Osteoblast (primary cell): Measurements from ENCODE around the gene PLXNA2. TPM values are rescaled to one million over a fixed set of nuclear protein-coding genes. Genes with fewer than 3 reads are reported as not detected.

Source experiments
- DNase-seq: peaks from one replicate; pipeline ENCODE4 v3.0.0; 2011; ENCODE audit warnings: low spot score, mixed read lengths; ENCODE audit not compliant: insufficient read length; ENCODE audit errors: missing footprints
- H2AFZ ChIP-seq: 2 replicates; pipeline ENCODE4 v1.6.0; 2011; ENCODE audit warnings: mild to moderate bottlenecking, low read length
- H3K27ac ChIP-seq: 2 replicates; pipeline ENCODE4 v1.5.1; 2011; ENCODE audit warnings: mild to moderate bottlenecking, low read depth, low read length, moderate library complexity
- H3K27me3 ChIP-seq: 2 replicates; pipeline ENCODE4 v1.6.0; 2012; ENCODE audit warnings: mild to moderate bottlenecking, control low read depth, inconsistent platforms, low read length, moderate library complexity; ENCODE audit not compliant: insufficient read depth
- H3K36me3 ChIP-seq: 2 replicates; pipeline ENCODE4 v1.5.1; 2011; ENCODE audit warnings: mild to moderate bottlenecking, low read length, control low read depth, moderate library complexity; ENCODE audit not compliant: insufficient read depth
- H3K4me1 ChIP-seq: 2 replicates; pipeline ENCODE4 v1.5.1; 2011; ENCODE audit warnings: mild to moderate bottlenecking, low read length, control low read depth, moderate library complexity; ENCODE audit not compliant: insufficient read depth
- H3K4me2 ChIP-seq: 2 replicates; pipeline ENCODE4 v1.6.0; 2011; ENCODE audit warnings: mild to moderate bottlenecking, low read length; ENCODE audit not compliant: insufficient read depth
- H3K4me3 ChIP-seq: fragments of 200-600 bp; sonication (generic); 3 replicates; pipeline ENCODE4 v1.5.1; 2012; ENCODE audit warnings: mild to moderate bottlenecking, low read length, inconsistent platforms; ENCODE audit not compliant: insufficient read depth
- H3K79me2 ChIP-seq: 2 replicates; pipeline ENCODE4 v1.6.0; 2012; ENCODE audit warnings: mild to moderate bottlenecking, low read length, control low read depth, inconsistent platforms; ENCODE audit not compliant: insufficient read depth
- H3K9me3 ChIP-seq: 2 replicates; pipeline ENCODE4 v1.5.1; 2011; ENCODE audit warnings: low read depth, low read length, control low read depth
- H4K20me1 ChIP-seq: 2 replicates; pipeline ENCODE4 v1.6.0; 2012; ENCODE audit warnings: mild to moderate bottlenecking, low read length, control low read depth; ENCODE audit not compliant: insufficient read depth
- total RNA-seq: library from RNA; depleted of rRNA; stranded (reverse); fragments of >200 nt; gene quantifications from 2 replicates; pipeline ENCODE4 v1.2.3, GENCODE V29; 2012
- TF ChIP-seq, protein P1 (sequence below): IDR thresholded peaks from 2 replicates; pipeline ENCODE4 v1.5.1; 2011; ENCODE audit warnings: mild to moderate bottlenecking, low read depth, low read length, moderate library complexity; ENCODE audit errors: extremely low read depth

PLXNA2 gene
- total RNA-seq, 1 donor = 3.3 TPM

GRCh38 chr1:208052926-208053407, 191.2 kb downstream of the PLXNA2 start:
- no peaks in the 10 kb centered on the region for H3K36me3 ChIP-seq
- H2AFZ ChIP-seq = no peak overlapping the region
- no peak overlapping the region for H3K4me3 ChIP-seq
- no peaks in the 10 kb centered on the region for H3K79me2 ChIP-seq
- H4K20me1 ChIP-seq = no peaks in the 10 kb centered on the region
- no peak for DNase-seq
- no peaks in the 10 kb centered on the region for H3K4me1 ChIP-seq
- no peaks in the 10 kb centered on the region for H3K9me3 ChIP-seq
- no peak overlapping the region for H3K4me2 ChIP-seq
- H3K27ac ChIP-seq = no peak overlapping the region
- no peaks in the 10 kb centered on the region for H3K27me3 ChIP-seq
- TF ChIP-seq, protein P1, sequence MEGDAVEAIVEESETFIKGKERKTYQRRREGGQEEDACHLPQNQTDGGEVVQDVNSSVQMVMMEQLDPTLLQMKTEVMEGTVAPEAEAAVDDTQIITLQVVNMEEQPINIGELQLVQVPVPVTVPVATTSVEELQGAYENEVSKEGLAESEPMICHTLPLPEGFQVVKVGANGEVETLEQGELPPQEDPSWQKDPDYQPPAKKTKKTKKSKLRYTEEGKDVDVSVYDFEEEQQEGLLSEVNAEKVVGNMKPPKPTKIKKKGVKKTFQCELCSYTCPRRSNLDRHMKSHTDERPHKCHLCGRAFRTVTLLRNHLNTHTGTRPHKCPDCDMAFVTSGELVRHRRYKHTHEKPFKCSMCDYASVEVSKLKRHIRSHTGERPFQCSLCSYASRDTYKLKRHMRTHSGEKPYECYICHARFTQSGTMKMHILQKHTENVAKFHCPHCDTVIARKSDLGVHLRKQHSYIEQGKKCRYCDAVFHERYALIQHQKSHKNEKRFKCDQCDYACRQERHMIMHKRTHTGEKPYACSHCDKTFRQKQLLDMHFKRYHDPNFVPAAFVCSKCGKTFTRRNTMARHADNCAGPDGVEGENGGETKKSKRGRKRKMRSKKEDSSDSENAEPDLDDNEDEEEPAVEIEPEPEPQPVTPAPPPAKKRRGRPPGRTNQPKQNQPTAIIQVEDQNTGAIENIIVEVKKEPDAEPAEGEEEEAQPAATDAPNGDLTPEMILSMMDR = no peak

GRCh38 chr1:208052135-208052534, 192.0 kb downstream of the PLXNA2 start:
- H3K4me2 ChIP-seq = no peak overlapping the region
- no peaks in the 10 kb centered on the region for H3K9me3 ChIP-seq
- no peak overlapping the region for H3K4me3 ChIP-seq
- no peaks in the 10 kb centered on the region for H4K20me1 ChIP-seq
- no peaks in the 10 kb centered on the region for H3K36me3 ChIP-seq
- DNase-seq = no peak
- H3K79me2 ChIP-seq = no peaks in the 10 kb centered on the region
- H3K27me3 ChIP-seq = no peaks in the 10 kb centered on the region
- TF ChIP-seq, protein P1 = no peak
- no peak overlapping the region for H3K27ac ChIP-seq
- H3K4me1 ChIP-seq = peaks cover 4% of the 10 kb centered on the region
- no peak overlapping the region for H2AFZ ChIP-seq

DNA sequence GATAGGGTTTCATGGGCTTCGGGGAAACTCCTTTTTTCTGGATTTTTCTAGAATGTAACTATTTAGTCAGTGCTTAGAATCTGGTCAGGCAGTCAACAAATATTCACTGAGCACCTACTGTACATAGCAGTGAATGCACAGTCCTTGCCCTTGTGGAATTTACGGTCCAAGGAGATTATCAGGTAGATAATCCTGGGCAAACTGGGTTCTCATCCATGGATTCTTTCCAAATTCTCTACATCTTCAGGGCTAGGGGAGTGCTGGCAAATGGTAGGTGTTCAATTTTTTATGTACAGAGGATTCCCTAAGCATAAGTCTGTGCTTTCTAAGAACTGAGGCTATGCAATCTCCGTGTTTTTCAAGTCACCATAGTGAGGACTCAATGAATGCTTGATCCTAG, 192.5 kb downstream of the PLXNA2 start:
- Histone ChIP-seq H2AFZ (no peak overlapping the region), H3K27ac (no peak overlapping the region), H3K4me1 (peaks cover 7% of the 10 kb centered on the region), H3K9me3 (no peaks in the 10 kb centered on the region), H3K36me3 (no peaks in the 10 kb centered on the region), H3K4me3 (no peak overlapping the region), H4K20me1 (no peaks in the 10 kb centered on the region), H3K27me3 (no peaks in the 10 kb centered on the region), H3K4me2 (no peak overlapping the region), H3K79me2 (no peaks in the 10 kb centered on the region)
- no peak for DNase-seq
- TF ChIP-seq, protein P1 = no peak

- H3K4me2 ChIP-seq = no peak overlapping the region
Measured at GRCh38 chr1:208048904-208049303, 195.3 kb downstream of the PLXNA2 start.

More at GRCh38 chr1:208048904-208049303, 195.3 kb downstream of the PLXNA2 start:
- Histone ChIP-seq H3K9me3 (no peaks in the 10 kb centered on the region), H3K79me2 (no peaks in the 10 kb centered on the region), H4K20me1 (no peaks in the 10 kb centered on the region), H2AFZ (no peak overlapping the region), H3K4me3 (no peak overlapping the region), H3K27me3 (no peaks in the 10 kb centered on the region), H3K27ac (no peak overlapping the region), H3K36me3 (no peaks in the 10 kb centered on the region), H3K4me1 (peaks cover 9% of the 10 kb centered on the region)
- no peak for DNase-seq
- TF ChIP-seq, protein P1 = no peak
